GM18517 (cell line): ENCODE results near the gene DCXR.
"Not testable (repeated sequence)": the region's sequence is repeated elsewhere in the genome, so short reads cannot be mapped to it uniquely, and the experiment has no call there.

Source experiments
- ATAC-seq: cut with Tn5 transposase; IDR thresholded peaks from one replicate; pipeline ENCODE4 v1.9.1; 2021; ENCODE audit warnings: mild to moderate bottlenecking, moderate library complexity; ENCODE audit not compliant: unreplicated experiment

The DCXR gene

DNA sequence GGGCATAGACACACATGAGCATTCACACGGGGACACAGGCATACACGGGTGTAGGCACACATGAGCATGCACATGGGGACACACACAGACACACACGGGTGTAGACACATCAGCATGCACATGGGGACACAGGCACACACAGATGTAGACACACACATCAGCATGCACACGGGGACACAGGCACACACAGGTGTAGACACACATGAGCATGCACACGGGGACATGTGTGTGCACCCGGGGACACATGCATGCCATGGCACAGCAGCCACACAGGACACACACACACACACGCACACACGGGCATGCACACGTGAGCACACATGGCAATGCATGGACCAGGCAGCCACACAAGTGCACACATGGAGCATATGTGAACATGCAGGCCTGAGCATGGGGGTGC lies 5.2 kb upstream of the DCXR start:
- no peak for ATAC-seq

DNA sequence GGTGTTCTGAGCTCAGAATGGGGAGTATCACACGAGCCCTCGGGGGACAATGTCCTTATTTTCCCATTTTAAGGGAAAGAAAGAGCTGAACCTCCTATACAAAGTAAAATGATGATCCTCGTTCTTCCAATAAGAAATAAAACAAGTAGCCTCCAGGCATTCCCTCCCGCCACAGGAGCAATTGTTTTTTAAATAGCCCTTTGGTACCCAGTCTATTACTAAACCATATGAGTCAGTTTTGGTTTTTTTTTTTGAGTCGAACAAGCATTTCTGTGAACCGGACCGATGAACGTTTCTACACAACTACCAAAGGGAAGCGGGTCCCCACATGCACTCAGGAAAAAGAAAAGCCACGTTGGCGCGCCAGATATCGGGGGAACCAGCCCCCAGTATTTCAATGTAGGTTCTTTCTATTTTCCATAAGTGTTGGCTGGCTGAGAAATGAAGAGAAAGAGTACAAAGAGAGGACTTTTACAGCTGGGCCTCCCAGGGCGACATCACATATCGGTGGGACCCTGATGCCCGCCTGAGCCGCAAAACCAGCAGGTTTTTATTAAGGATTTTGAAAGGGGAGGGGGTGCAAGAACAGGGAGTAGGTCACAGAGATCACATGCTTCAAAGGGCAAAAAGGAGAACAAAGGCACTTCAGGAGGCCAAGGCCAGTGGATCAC lies 3.8 kb upstream of the DCXR start:
- ATAC-seq = no peak

DNA sequence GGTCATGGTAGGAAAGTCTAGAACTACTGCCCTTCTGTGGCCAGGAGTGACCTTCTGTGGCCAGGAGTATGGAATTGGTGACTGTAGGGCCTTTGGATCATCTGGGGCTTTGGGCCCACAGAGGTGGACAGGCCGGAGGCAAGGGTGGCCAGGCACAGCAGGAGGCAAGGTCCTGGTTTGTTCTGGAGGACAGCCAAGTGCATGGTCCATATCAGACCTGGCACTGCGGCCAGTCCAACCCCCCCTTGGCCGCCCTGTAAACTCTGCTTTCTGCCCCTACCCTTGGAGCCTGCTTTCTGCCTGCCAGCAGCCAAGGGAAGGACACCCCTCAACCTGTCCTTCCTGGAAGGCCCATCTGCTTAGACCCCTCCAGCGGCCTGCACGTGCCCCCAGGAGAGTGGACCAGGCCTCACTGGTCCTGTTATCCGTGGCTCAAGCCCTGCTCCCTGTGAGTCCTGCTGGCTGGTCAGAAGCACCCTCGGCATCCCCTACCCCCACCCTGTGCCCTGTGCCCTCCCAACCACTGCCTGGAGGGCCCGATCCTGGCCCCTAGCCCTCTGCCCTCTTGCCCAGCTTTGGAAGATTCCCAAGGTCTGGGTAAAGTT lies 2.3 kb upstream of the DCXR start:
- ATAC-seq = no peak

DNA sequence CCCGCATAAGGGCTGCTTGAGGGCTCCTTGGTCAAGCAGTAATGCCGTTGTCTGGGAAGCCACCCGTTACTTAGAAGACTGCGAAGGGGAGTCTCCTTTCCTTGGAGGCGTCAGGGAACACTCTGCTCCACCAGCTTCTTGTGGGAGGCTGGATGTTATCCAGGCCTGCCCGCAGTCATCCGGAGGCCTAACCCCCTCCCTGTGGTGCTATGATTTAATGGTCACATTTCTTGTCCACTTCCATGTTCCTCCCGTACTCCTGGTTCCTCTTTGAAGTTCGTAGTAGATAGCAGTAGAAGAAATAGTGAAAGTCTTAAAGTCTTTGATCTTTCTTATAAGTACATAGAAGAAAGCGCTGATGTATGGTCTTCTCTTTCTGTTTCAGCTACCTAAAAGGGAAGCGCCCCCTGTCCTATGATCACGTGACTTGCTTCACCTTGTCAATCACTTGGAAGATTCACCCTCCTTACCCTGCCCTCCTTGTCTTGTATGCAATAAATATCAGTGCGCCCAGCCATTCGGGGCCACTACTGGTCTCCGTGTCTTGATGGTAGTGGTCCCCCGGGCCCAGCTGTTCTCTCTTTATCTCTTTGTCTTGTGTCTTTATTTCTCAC lies 1.4 kb upstream of the DCXR start:
- not testable (repeated sequence) for ATAC-seq

DNA sequence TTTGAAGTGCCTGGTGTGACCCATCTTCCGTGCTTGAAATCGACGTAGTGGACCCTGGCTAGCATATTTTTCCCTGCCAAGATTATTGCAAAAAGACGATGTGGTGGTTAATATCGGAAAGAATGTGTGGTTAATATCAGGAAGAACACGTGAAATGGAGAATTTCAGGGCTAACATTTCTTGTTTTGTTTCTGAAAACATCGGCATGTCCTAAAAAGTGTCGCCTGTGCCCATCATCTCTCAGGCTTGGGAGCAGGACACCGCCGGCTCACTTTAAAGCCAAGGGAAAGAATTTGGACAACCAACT lies 345 bp upstream of the DCXR start:
- no peak for ATAC-seq

DNA sequence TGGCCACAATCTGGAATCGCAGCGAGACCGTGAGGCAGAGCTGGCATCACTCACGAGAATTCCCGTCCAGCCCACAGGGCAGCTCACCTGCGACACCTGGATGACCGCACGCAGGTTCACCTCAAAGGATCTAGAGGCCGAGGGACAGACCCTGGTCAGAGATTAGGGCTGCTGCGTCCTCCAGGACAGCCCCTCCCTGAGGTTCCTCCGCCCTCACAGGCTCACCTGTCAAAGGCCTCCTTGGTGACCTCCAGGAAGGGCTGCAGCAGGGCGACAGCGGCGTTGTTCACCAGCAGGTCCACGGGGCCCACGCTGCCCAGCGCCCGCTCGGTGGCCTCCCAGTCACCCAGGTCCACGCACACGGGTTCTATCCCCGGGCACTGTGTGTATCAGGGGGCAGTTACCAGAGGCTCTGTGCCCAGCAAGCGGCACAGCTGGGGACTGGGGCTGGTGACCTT lies 834 bp downstream of the DCXR start:
- no peak for ATAC-seq

DNA sequence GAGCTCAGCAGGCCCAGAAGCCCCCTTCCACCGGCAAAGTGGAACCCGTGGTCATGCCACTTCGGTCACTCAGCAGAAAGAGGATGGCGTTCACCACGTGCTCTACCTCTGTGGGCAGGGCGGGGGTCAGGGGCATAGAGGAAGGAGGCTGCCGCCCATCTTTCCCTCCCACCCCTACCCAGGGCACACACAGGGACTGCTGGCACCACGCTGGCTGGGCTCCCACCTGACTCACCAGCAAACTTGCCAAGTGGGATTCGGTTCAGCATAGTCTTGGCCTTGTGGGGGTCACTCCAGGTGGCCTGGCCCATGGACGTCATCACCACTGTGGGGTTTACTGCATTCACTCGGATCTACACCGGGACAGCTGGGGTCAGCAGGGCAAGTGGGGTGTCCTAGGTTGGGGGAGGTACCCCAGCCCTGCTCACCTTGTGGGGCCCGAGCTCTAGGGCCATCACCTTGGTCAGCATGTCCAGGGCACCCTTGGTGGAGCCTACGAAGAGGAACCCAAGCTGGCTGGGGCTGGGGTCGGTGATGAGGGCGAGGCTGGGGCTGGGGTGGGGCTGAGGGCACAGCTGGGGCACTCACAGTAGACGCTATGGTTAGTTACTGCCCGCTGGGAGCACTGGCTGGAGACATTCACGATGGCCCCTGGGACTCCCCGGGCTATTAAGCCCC lies 1.4 kb downstream of the DCXR start:
- no peak for ATAC-seq

DNA sequence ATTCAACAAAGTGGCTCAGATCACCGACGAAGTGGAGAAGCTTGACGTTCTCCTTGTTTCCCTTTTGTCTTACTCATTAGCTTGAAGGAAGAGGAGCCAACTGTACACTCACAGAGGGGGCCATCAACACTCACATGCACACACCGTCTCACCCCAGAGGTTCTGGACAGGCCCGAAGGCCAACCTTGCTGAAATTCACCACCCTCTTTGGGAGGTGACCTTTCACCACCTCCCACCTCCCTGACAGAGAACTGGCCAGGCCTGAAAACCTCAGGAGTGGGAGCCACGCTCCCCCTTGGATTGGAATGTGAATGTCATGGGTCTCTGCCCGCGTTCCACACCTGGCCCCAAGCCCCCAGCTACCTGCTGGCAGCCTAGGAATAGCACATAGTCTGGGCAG lies 2.0 kb downstream of the DCXR start:
- ATAC-seq = no peak

DNA sequence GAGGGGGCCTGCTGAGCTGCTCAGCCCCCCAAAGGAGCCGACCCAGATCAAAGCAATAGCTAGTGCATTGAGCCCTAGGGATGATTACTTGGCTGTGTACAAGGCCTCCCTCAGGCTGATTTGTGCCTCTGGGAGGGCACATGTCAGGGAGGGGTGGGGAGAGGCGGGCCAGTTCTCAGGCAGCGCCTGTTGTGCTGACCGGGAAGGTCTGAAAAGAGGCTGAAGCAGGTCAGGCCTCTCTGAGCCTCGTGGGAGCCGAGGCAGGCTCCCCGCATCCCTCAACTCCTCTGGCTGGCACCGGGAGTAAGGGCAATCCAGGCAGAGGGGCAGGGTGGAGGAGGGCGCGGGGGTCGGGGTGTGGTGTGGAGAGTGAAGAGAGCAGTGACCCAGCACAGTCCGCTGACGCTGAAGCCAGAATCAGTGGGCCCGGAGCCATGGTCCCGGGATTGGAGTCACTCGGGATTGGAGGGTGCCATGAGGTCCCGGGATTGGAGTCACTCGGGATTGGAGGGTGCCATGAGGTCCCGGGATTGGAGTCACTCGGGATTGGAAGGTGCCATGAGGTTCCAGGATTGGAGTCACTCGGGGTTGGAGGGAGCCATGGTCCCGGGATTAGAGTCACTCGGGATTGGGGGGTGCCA lies 3.0 kb downstream of the DCXR start:
- no peak for ATAC-seq

DNA sequence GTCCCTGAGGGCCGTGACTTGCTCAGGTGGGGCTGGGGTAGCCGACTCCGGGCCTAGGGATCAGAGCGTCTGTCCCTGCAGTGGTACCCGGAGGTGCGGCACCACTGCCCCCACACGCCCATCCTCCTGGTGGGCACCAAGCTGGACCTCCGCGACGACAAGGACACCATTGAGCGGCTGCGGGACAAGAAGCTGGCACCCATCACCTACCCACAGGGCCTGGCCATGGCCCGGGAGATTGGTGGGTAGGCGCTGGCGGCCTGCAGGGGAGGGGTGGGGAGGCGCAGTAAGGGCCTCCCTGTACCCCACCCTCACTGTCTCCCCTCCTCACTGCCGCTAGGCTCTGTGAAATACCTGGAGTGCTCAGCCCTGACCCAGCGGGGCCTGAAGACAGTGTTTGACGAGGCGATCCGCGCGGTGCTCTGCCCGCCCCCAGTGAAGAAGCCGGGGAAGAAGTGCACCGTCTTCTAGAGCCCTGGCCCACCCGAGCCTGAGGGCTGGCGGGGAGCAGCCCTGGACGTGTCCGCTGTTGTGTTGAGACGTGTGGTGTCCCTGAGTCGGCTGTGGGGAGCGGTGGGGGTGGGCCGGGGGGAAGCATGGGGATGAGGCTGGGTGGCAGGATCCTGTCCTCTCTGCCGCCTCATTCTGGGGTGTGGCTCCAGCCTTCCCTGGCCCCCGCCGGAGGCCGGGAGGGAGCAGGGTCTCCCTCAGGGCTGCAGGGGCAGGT lies 4.0 kb downstream of the DCXR start:
- no peak for ATAC-seq

DNA sequence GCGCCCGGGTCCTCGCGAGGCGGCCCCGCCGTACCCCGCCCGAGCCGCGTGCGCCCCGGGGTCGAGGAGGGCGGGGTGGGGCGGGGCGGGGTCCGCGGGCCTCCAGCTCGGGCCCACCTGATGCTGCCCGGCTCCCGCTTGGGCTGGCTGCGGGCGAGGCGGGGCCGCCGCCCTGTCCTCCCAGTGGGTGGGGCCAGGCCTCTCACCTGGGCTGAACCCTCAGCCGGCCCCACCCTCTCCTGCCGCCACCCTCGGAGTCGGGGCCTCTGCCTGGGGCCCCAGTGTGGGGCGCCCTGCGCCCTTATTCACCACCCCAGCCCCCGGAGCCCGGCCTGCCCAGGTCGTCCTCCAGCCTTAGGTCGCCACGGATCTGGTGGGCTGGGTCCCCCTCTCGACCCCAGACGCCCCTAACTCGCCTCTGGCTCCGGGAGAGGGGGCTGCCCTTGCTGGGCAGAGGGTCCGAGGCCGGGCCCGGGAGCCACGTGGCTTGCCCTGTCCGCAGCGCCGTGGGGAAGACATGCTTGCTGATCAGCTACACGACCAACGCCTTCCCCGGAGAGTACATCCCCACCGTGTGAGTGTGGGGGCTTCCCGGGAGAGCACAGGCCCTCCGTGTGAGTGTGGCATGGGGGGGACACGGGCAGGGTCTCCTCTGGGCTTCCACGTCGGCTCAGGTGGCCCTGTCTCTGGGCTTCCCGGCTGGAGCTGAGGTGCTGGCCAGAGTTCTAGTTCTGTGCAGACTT lies 5.4 kb downstream of the DCXR start:
- ATAC-seq = no peak

DNA sequence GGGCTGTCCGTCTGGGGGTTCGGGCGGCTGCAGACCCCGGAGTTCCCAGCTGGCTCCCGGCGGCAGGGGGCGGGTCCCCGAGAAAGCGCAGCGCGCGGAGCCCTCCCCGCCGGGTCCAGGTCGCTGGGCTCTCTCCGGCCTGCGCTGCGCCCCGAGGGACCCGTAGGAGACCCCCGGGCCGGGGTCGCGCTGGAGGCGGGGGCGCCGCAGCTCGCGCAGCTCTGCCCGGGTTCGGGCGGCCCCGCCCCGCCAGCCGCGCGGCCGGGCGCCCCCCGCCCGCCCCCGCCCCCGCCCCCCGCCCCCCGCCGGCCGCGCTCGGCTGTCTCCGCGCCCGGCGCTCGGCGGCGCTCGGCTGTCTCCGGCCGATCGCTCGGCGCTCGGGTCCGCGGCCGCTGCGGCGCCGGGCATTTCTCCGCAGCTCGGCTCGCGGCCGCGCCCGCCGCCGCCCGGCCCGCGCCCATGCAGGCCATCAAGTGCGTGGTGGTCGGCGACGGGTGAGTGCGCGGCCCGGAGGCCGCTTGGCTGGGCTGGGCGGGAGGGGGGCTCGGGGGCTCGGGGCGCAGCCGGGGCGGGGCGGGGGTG lies 6.1 kb downstream of the DCXR start, which contains the start of gene RAC3:
TSS of gene RAC3 (plus strand) at position 376 of the 582 bp plus-strand sequence. CDS start at position 460, 84 bp downstream.
- ATAC-seq = no peak

DNA sequence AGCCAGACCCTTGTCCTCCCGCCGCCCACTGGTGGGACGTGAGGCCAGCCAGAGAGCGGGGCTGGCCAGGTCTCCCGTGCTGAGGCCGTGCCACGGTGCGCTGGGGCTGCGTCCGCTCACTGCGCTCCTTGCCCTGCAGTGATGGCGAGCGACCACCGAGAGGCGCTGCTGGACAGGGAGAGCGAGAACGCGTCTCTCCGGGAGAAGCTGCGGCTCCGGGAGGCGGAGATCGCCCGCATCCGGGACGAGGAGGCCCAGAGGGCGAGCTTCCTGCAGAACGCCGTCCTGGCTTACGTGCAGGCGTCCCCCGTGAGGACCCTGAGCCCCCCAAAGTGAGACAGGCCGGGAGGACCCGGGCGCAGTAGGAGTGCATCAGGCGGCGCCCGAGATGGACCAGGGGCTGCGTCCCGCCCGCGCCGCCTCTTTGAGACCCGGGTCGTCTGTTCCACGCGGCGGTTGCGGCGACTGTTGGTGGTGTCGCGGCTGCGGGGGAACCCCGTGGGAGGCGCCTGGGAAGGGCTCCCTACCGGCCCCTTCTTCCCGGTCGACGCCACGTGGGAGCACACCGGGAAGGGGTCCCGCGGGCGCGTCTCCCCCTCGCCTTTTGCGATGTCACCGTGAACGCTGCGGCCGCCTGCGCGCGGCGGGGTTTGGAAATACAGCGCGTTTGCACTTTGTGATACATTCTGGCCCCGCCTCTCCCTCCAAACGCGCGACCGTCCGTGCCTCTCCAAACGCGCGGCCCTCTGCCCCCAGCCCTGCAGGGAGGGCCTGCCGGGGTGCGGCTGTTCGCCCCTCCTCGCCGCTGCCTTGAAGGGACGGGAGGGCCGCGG lies 6.8 kb downstream of the DCXR start:
- ATAC-seq = no peak

DNA sequence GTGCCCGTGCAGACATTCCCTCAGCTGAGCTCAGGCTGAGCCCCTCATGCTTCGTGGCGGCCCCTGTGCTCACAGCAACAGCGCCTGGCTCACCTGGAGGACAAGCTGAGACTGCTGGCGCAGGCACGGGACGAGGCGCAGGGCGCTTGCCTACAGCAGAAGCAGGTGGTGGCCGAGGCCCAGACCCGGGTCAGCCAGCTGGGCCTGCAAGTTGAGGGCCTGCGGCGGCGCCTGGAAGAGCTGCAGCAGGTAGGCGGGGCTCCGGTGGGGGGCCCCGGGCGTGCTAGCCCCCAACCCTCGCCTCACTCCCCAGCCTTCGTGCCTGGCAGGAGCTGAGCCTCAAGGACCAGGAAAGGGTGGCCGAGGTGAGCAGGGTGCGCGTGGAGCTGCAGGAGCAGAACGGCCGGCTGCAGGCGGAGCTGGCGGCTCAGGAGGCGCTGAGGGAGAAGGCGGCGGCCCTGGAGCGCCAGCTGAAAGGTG lies 7.5 kb downstream of the DCXR start:
- ATAC-seq = no peak

DNA sequence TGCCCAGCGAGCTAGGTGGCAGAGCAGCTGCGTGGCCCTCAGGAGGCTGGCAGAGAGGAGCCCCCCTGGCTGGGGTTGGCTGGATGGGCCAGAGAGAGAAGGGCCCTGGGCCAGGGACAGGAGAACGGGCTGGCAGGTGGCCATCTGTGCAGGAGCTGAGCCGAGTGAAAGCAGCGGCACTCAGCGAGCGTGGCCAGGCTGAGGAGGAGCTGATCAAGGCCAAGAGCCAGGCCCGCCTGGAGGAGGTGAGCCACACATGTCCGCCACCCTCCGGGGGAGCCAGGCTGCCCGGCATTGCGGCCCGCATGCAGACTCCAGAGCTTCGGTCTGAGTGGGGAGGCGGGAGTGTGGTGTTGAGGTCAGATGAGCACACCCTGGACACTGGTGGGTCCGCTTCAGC lies 8.1 kb downstream of the DCXR start:
- ATAC-seq = no peak

DNA sequence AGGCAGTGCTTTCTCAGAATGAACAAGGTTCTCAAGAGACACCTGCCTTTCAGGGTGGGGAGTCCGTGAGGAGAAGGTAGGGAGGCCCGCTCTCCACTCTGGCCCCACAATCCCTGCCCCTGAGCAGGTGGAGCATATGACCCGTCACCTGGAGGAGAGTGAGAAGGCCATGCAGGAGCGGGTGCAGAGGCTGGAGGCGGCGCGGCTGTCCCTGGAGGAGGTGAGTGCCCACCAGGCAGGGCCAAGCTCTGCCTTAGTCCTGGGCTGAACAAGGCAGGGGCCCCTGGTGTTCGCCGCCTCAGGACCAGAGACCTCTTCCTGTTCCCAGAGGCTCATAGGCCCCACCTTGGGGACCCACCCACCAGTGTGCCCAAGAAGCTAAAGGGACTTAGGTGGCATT lies 8.5 kb downstream of the DCXR start:
- no peak for ATAC-seq

DNA sequence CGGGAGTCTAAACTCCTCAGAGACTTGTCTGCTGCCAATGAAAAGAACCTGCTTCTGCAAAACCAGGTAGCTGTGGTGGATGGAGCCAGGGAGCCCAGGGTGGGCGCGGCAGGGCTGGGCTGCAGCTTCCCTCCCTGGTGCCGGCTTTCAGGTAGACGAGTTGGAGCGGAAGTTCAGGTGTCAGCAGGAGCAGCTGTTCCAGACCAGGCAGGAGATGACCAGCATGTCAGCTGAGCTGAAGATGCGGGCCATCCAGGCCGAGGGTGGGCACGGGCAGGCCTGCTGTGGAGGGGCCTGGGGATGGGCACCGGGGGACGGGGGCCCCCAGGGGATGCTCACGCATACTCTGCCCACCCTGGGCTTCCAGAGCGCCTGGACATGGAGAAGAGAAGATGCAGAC lies 9.3 kb downstream of the DCXR start:
- ATAC-seq = no peak

DNA sequence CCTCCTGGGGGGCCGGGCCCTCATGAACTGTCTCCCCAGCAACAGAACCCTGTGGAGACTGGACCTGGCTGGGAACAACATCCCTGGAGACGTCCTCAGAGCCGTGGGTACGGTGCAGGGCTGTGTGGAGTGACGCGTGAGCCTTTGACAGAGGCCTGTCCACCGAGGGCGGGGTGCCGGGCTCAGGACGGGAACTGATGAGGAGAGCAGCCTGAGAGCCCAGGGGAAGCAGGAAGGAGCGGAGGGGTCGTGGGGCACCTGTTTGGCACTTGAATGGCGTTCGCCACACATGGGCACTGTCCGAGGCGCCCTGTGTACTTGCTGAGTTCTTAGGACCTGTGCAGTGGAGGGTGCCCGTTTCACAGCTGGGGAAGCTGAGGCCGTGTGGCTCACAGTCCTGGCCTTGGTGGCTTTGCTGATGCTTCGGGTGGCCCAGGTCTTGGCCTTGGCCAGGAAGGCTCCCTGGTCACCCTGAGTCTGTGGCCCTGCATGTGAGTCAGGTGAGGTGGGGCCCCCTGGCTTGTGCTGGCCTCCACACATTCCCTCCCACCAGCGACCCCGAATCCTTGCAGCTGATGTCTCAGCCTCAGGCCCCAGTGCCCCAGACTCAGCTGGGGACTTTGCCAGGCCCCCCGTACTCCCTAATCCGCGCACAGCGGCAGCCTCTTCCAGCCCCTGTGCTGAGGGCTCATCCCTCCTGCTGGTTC lies 11.9 kb downstream of the DCXR start:
- ATAC-seq = no peak
